T-helper 2 cell treated with Interferon-gamma antibody and Interleukin-4, amounts not matched to agents 5 μg/mL and 100 μg/mL, for 36 hours (primary cell): ENCODE measurements around the gene LCN2.

Experiments used
- DNase-seq: peaks from one replicate; pipeline ENCODE4 v3.0.0; 2021; ENCODE audit warnings: low spot score
- H3K27ac Mint-ChIP-seq: one replicate; pipeline ENCODE4 v1.8.0; 2021; ENCODE audit warnings: mild to moderate bottlenecking, mixed read lengths
- H3K27me3 Mint-ChIP-seq: one replicate; pipeline ENCODE4 v1.8.0; 2021; ENCODE audit warnings: low read depth, mixed read lengths
- H3K36me3 Mint-ChIP-seq: one replicate; pipeline ENCODE4 v1.8.0; 2021; ENCODE audit warnings: low read depth, mixed read lengths
- H3K4me1 Mint-ChIP-seq: one replicate; pipeline ENCODE4 v1.8.0; 2021; ENCODE audit warnings: low read depth, mixed read lengths
- H3K4me3 Mint-ChIP-seq: one replicate; pipeline ENCODE4 v1.8.0; 2022; ENCODE audit warnings: mild to moderate bottlenecking, moderate library complexity, mixed read lengths
- H3K9me3 Mint-ChIP-seq: one replicate; pipeline ENCODE4 v1.8.0; 2021; ENCODE audit warnings: mixed read lengths

Gene LCN2

GRCh38 chr9:128120061-128120740, 29.1 kb upstream of the LCN2 start:
- Mint-ChIP-seq H3K27me3 (no peaks in the 10 kb centered on the region), H3K4me1 (peaks cover 8% of the 10 kb centered on the region), H3K27ac (no peak overlapping the region), H3K4me3 (no peak overlapping the region), H3K36me3 (peaks cover 15% of the 10 kb centered on the region), H3K9me3 (no peaks in the 10 kb centered on the region)
- DNase-seq, result no peak

GRCh38 chr9:128120741-128121465, 28.4 kb upstream of the LCN2 start:
- H3K9me3 Mint-ChIP-seq, result no peaks in the 10 kb centered on the region
- peaks cover 13% of the 10 kb centered on the region for H3K36me3 Mint-ChIP-seq
- H3K27ac Mint-ChIP-seq, result no peak overlapping the region
- H3K27me3 Mint-ChIP-seq, result no peaks in the 10 kb centered on the region
- H3K4me1 Mint-ChIP-seq, result peaks cover 15% of the 10 kb centered on the region
- no peak for DNase-seq
- H3K4me3 Mint-ChIP-seq, result no peak overlapping the region

GRCh38 chr9:128121466-128121810, 27.8 kb upstream of the LCN2 start:
- H3K27me3 Mint-ChIP-seq, result no peaks in the 10 kb centered on the region
- no peak for DNase-seq
- H3K36me3 Mint-ChIP-seq, result peaks cover 13% of the 10 kb centered on the region
- no peak overlapping the region for H3K27ac Mint-ChIP-seq
- H3K9me3 Mint-ChIP-seq, result no peaks in the 10 kb centered on the region
- H3K4me3 Mint-ChIP-seq, result no peak overlapping the region
- H3K4me1 Mint-ChIP-seq, result peaks cover 21% of the 10 kb centered on the region

GRCh38 chr9:128121924-128122808, 27.1 kb upstream of the LCN2 start:
- H3K4me1 Mint-ChIP-seq, result peaks cover 21% of the 10 kb centered on the region
- peaks cover 13% of the 10 kb centered on the region for H3K36me3 Mint-ChIP-seq
- H3K27me3 Mint-ChIP-seq, result no peaks in the 10 kb centered on the region
- no peak overlapping the region for H3K27ac Mint-ChIP-seq
- no peak for DNase-seq
- H3K4me3 Mint-ChIP-seq, result no peak overlapping the region
- no peaks in the 10 kb centered on the region for H3K9me3 Mint-ChIP-seq

- no peaks in the 10 kb centered on the region for H3K27me3 Mint-ChIP-seq
- peaks cover 18% of the 10 kb centered on the region for H3K4me1 Mint-ChIP-seq
- no peak overlapping the region for H3K27ac Mint-ChIP-seq
- DNase-seq, result no peak
- H3K36me3 Mint-ChIP-seq, result peaks cover 13% of the 10 kb centered on the region
- H3K4me3 Mint-ChIP-seq, result no peak overlapping the region
- H3K9me3 Mint-ChIP-seq, result no peaks in the 10 kb centered on the region
Observed at GRCh38 chr9:128122809-128123175, 26.5 kb upstream of the LCN2 start.

- peaks cover 13% of the 10 kb centered on the region for H3K36me3 Mint-ChIP-seq
- H3K9me3 Mint-ChIP-seq, result no peaks in the 10 kb centered on the region
- H3K4me3 Mint-ChIP-seq, result no peak overlapping the region
- peaks cover 18% of the 10 kb centered on the region for H3K4me1 Mint-ChIP-seq
- DNase-seq, result no peak
- no peaks in the 10 kb centered on the region for H3K27me3 Mint-ChIP-seq
- no peak overlapping the region for H3K27ac Mint-ChIP-seq
Observed at GRCh38 chr9:128123451-128124080, 25.7 kb upstream of the LCN2 start.

GRCh38 chr9:128124451-128124850, 24.8 kb upstream of the LCN2 start:
- no peak for DNase-seq
- peaks cover 13% of the 10 kb centered on the region for H3K36me3 Mint-ChIP-seq
- peak overlapping the region; percentile 36 for H3K4me3 Mint-ChIP-seq
- peaks cover 24% of the 10 kb centered on the region for H3K4me1 Mint-ChIP-seq
- no peaks in the 10 kb centered on the region for H3K27me3 Mint-ChIP-seq
- H3K27ac Mint-ChIP-seq, result no peak overlapping the region
- H3K9me3 Mint-ChIP-seq, result no peaks in the 10 kb centered on the region

GRCh38 chr9:128124873-128125579, 24.2 kb upstream of the LCN2 start:
- H3K36me3 Mint-ChIP-seq, result peaks cover 13% of the 10 kb centered on the region
- no peaks in the 10 kb centered on the region for H3K9me3 Mint-ChIP-seq
- H3K4me3 Mint-ChIP-seq, result peak overlapping the region; percentile 36
- H3K27me3 Mint-ChIP-seq, result no peaks in the 10 kb centered on the region
- DNase-seq, result no peak
- H3K27ac Mint-ChIP-seq, result no peak overlapping the region
- peaks cover 25% of the 10 kb centered on the region for H3K4me1 Mint-ChIP-seq

- H3K27ac Mint-ChIP-seq, result peak overlapping the region; percentile 41
- H3K27me3 Mint-ChIP-seq, result no peaks in the 10 kb centered on the region
- H3K9me3 Mint-ChIP-seq, result no peaks in the 10 kb centered on the region
- no peak for DNase-seq
- H3K4me1 Mint-ChIP-seq, result peaks cover 25% of the 10 kb centered on the region
- peaks cover 11% of the 10 kb centered on the region for H3K36me3 Mint-ChIP-seq
- H3K4me3 Mint-ChIP-seq, result peak overlapping the region; percentile 80
Observed at GRCh38 chr9:128125580-128126354, 23.5 kb upstream of the LCN2 start.

GRCh38 chr9:128127568-128127989, 21.7 kb upstream of the LCN2 start, which contains the start of gene PTGES2:
PTGES2 (minus strand) TSS chr9:128127729; CDS start chr9:128127717, 12 bp downstream.
- Mint-ChIP-seq H3K27me3 (peaks cover 3% of the 10 kb centered on the region), H3K4me3 (peak within 1 kb of the TSS; percentile 98), H3K36me3 (peaks cover 11% of the 10 kb centered on the region), H3K9me3 (no peaks in the 10 kb centered on the region), H3K27ac (peak within 1 kb of the TSS; percentile 92), H3K4me1 (peaks cover 25% of the 10 kb centered on the region)
- peak; percentile 85 for DNase-seq

GRCh38 chr9:128127990-128128835, 21.0 kb upstream of the LCN2 start:
- Mint-ChIP-seq H3K4me1 (peaks cover 26% of the 10 kb centered on the region), H3K27ac (peak overlapping the region; percentile 92), H3K27me3 (peaks cover 9% of the 10 kb centered on the region), H3K36me3 (peaks cover 9% of the 10 kb centered on the region), H3K4me3 (peak overlapping the region; percentile 98), H3K9me3 (no peaks in the 10 kb centered on the region)
- peak; percentile 84 for DNase-seq
